ENCODE measurements around the gene ARL4A.
"Not testable (repeated sequence)": the region's sequence is repeated elsewhere in the genome, so short reads cannot be mapped to it uniquely, and the experiment has no call there.

The ARL4A gene

DNA sequence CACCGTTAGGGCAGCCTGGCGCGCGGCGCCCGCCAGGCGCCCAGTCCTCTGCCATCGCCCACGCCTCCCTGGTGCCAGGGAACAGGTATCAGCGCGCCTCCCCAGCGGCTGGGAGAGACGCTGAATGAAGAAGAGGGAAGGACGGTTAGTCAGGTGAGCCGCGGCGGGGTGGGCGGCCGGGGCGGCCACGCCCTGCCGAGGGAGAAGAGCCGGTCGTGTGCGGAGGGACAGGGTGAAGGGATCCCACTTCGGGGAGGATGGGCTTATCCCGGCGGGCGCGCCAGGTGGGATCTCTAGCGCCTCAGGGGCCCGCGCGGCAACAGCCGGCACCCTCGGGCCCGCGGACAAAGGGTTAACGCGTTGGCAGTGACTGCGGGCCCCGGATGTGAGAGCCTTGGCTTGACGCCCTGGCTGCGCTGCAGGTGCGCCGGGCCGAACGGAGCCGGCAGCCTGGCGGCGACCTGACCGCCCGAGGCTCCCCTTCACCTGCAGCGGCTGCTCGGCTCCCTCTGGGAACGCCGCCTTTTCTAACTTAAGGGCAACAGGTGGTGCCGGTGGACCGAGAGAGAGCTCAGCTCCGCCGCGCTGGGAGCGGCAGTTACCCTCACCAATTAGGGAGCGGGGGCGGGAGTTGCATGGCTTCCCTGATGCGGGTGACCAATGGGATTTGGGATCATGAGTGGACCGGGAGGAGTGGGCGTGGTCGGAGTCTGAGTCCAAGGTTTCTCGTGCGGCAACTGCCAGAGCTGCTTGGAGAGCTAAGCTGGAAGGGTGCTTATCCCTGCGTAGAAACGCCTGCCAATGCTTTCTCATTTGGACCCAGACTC is at the start of gene ARL4A:
TSS of gene ARL4A (plus strand) at position 743 of the 827 bp plus-strand sequence. CDS start 622 bp downstream, outside the sequence.
- DNase-seq, result peak; percentile 100

DNA sequence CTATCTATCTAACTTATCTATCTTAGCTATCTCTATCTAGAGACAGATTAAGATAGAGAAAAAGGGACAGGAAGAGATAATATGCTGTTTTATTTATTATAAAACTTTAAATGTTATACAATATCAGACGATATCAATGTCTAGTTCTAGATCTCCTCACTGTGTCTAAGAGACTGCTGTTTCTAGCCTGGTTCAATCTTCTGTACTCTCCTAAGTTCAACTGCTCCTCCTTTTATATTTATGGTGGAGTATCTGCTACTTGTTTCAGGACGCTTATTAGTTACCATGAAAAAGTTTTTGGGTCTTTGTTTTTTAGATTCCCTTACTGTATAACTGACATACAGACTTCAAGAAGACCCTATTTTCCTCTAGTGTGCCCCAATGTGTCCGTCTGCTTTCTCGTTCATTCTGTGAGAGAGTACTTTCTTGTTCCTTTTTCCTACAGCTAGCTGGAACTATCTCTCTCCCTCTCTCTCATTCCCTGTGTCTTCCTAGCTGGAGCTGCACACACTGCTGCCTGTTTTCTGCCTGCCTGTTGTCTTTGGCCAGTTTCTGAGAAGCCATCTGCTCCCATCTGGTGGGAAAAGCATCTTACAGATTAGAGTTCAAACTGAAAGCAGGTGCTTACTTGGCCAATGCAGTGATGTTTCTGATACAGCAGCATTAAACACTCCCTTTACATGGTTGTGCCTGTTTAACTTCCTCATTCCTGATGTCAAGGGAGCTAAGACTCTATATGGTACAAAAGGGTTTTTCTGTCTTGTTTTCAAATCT is 49.4 kb upstream of the ARL4A start:
- DNase-seq, result no peak

DNA sequence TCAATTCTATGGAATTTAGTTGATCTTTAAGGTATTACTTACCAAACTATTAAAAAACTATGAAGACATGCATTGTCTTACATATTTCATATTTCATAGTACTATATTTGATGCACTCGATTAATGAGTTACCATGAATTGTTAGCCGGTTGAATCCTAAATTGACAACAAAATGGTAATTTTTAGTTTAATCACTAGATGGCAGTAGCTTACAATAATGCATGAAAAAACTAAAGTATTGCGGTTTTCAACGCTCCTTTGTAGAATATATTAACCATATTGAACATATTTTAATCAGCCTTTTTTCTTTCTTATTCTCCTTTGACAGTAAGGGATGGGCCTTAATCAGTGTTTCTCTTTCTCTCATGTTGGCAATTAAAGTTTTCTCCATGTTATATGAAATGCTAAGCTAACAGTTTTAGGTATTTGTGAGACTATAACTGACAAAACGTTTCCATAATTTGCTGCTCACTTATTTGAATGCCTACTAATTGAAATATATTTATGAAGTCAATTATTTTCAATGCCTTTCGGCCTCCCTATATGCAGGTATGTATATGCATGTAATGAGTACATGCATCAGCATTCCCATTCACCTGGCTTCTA is 48.5 kb upstream of the ARL4A start:
- DNase-seq, result peak; percentile 28 to 46

- DNase-seq, result no peak
These were observed 46.9 kb upstream of the ARL4A start for GRCh38 chr7:12640299-12641096.

DNA sequence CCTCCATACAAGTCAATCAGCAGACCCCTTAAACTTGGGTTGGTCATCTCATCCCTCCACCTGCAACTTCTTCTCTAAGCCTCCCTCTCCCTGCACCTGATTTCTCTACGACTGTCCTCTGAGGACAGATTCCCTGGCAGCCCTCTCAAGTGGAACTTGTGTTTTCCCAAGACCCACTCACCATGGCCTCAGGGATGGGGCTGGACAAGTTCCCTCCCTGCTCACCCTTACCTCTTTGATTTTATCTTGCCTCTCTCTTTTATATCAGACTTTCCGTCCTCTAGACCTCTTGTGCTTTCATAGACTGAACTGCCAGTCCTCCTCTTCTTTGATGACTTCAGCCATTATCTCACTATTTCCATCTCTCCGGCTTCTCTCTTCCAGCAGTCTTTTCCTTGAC is 46.2 kb upstream of the ARL4A start:
- no peak for DNase-seq

DNA sequence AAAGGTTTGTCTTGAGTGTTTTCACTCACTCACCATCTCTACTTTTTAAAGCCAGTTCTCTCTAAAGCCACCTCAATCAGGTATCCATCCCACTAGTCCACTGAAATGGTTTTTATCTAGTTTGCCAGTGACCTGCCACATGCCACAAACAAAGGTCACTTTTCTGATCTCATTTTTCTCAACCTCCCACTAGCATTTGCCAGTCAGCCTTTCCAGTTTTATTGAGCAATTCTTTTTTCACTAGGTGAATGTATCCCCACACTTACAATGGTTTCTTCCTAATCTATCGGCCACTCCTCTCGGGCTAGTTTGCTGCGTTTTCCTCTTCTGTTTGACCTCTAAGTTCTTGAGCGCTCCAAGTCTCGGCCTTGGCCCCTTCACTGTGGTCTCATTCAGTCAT is 44.9 kb upstream of the ARL4A start:
- no peak for DNase-seq

- DNase-seq, result no peak
These were observed 44.3 kb upstream of the ARL4A start for GRCh38 chr7:12643001-12643643.

- DNase-seq, result no peak
These were observed 43.8 kb upstream of the ARL4A start for GRCh38 chr7:12643644-12644043.

- not testable (repeated sequence) for DNase-seq
These were observed 42.2 kb upstream of the ARL4A start for GRCh38 chr7:12645212-12645611.

GRCh38 chr7:12646139-12646538 is 41.3 kb upstream of the ARL4A start:
- no peak for DNase-seq

GRCh38 chr7:12647364-12648219 is 39.8 kb upstream of the ARL4A start:
- no peak for DNase-seq

- DNase-seq, result no peak
These were observed 38.6 kb upstream of the ARL4A start for GRCh38 chr7:12648704-12649261.

- DNase-seq, result no peak
These were observed 38.1 kb upstream of the ARL4A start for GRCh38 chr7:12649348-12649747.

- no peak for DNase-seq
These were observed 37.4 kb upstream of the ARL4A start for GRCh38 chr7:12650080-12650479.

- no peak for DNase-seq
These were observed 34.3 kb upstream of the ARL4A start for GRCh38 chr7:12653110-12653509.

- DNase-seq, result no peak
These were observed 33.9 kb upstream of the ARL4A start for GRCh38 chr7:12653518-12653917.

DNA sequence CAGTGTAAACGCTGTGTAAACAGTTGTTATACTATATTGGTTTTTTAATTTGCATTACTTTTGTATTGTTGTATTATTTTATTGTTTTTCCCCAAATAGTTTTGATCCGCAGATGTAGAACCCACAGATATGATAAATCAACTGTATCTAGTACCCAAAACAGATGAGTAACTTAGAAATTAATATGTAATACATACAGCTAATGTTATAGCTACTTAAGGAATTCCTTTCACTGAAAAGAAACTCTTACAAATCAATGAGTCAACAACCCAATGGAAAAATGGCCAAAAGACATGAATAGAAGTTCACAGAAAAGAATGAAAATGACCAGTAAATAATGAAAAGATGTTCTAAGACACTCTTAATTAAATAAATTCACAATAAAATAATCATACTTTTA is 32.3 kb upstream of the ARL4A start:
- DNase-seq, result no peak

DNA sequence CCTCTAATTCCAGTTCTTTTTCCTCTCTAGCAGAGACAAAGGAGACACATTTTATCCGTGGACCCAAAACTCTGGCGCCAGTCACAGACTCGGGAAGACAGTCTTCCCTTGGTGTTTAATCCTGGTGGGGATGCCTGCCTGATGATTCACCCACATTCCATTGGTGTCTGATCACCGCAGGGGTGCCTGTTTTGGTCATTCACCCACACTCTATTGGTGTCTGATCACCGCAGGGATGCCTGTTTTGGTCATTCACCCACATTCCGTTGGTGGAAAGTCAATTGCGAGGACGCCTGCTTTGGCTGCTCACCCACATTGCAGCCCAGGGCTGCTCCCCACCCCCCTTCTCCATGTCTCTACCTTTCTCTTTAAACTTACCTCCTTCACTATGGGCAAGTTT is 27.0 kb upstream of the ARL4A start:
- DNase-seq, result not testable (repeated sequence)

DNA sequence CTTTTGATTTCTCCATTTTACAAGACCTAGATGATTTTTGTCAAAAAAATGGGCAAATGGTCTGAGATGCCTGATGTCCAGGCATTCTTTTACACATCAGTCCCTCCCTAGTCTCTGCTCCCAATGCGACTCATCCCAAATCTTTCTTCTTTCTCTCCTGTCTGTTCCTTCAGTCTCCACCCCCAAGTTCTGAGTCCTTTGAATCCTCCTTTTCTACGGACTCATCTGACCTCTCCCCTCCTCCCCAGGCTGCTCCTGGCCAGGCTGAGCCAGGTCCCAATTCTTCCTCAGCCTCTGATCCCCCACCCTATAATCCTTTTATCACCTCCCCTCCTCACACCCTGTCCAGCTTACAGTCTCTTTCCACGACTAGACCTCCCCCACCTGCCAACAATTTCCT is 26.4 kb upstream of the ARL4A start:
- not testable (repeated sequence) for DNase-seq

- no peak for DNase-seq
These were observed 25.9 kb upstream of the ARL4A start for GRCh38 chr7:12661581-12661980.
